ENCODE measurements around the gene RBFA.

GRCh38 chr18:80010551-80010906 is 23.7 kb upstream of the RBFA start:
- TF ChIP-seq CTCF (IDR thresholded peaks at IDR 0.05; ENCODE audit: poor library complexity) (no peak), EZH2 (IDR thresholded peaks at IDR 0.05; ENCODE audit: borderline replicate concordance) (no peak), EZH2phosphoT487 (IDR thresholded peaks at IDR 0.05; ENCODE audit: low read depth, severe bottlenecking, unreplicated experiment) (no peak)
